Cardiac fibroblast (primary cell): Measurements from ENCODE around the gene C2orf15.

Source experiments
- DNase-seq, 2 donors: peaks; one replicate each; pipeline versions ENCODE4 v3.0.0 to v3.0.0-alpha.2; 2010; ENCODE audit warnings: low read depth in 2 of 2
- H3K4me3 ChIP-seq, 2 donors: replicated peaks in 1 of 2; 1 replicate in 1 of 2; 2 replicates in 1 of 2; pipeline ENCODE4 v1.5.1; 2011; ENCODE audit warnings: low read depth in 2 of 2, low read length in 2 of 2, mild to moderate bottlenecking in 2 of 2, moderate library complexity in 1 of 2
- CTCF ChIP-seq: IDR thresholded peaks from one replicate; pipeline ENCODE4 v1.5.1; 2011; ENCODE audit warnings: low read depth, mild to moderate bottlenecking, low read length, inconsistent platforms

The C2orf15 gene

DNA sequence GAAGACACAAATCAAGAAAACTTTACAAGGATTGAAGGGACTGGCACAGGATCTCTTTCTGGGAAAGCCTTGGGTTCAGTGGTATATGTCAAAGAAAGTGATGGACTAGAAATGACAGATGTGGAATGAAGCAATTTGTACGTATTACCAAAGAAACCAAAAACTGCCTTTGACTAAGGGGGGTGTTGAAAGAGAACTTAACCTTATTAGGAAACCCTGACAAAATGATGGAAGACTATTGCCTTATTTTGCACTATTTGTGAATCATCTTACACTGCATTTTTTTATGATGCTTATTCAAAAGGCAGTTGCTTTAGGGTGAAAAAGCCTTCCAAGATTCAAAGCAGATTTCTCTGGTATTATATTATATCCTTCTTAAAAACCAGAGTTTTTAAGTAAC, 9.2 kb downstream of the C2orf15 start:
- no peak overlapping the region for H3K4me3 ChIP-seq
- no peak for TF ChIP-seq CTCF
- DNase-seq: peak in 1 of 2 donors; percentile 9

GRCh38 chr2:99152199-99152895, 10.8 kb downstream of the C2orf15 start:
- no peak overlapping the region for H3K4me3 ChIP-seq
- no peak for DNase-seq
- TF ChIP-seq CTCF: no peak

GRCh38 chr2:99153921-99154604, 12.6 kb downstream of the C2orf15 start:
- peak overlapping the region; percentile 85 to 96 for H3K4me3 ChIP-seq
- no peak for TF ChIP-seq CTCF
- peak; percentile 7 to 28 for DNase-seq

DNA sequence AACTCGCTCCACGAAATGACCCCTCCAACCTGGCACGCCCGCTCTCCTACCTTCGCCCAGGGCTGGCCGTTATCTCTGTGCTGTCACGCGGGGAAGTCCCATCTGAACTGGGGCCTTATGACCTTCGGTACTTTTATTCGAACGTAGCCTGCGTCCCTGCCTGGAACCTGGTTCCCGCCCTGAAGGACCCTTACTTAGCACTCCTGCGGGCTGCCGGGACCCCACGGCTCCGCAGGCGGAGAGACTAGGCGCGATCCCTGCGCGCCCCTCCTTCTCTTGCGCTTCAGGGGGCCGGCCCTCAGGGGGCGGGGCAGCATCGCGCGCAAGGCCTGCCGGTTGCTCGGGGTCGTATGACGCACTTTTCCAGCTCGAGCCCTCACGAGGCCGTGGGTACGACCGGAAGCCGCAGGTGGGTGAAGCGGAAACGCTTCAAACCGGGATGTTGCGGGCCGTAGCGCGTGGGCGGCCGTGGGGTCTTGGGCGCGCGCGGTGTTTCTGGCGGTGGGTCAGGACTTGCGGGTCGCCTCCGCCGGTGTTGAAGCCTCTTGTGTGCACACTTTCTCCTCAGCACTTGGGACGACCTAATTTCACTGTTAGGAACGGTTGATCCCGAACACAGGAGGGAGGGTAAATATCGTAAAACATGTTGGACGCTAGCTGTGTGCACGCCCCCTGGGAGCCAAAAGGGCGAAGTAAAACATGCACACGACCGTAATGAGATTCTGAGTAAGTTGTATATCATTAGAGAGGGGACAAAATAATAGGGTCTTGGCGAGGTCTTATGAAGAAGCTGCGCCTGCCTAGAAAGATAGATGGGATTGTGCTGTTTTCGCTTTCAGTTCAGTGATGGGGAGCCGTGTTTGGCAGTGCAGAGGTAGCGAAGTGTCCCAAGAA, 13.4 kb downstream of the C2orf15 start, which contains the start of the genes LIPT1 and TSGA10:
Gene LIPT1, plus strand, starts transcription at position 325 of the 894 bp plus-strand sequence. CDS start 6,991 bp downstream, outside the sequence.
Gene TSGA10, minus strand, starts transcription at position 300 of the 894 bp plus-strand sequence. CDS start 45,503 bp downstream, outside the sequence.
- peak; percentile 87 to 93 for DNase-seq
- TF ChIP-seq CTCF: no peak
- H3K4me3 ChIP-seq: peak within 1 kb of the TSS; percentile 85 to 96

DNA sequence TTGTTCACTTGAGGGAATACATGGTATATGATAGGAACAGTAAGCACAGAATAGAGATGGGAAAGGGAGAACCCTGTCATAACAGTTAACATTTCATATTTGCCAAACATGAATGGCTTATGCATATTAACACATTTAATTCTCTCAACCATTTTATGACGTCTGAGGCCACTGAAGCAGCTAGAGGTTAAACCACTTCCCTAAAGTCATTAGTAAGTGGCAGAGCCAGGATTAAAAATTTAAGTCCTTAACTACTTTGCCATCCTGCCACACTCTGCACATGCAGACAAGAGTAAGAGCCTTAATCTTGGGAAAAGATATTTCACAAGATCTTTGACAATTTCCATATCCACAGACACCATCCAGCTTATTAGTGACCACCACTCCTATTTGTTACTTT, 15.4 kb downstream of the C2orf15 start:
- no peak for TF ChIP-seq CTCF
- no peak for DNase-seq
- H3K4me3 ChIP-seq: no peak overlapping the region

GRCh38 chr2:99158599-99158998, 17.1 kb downstream of the C2orf15 start:
- no peak overlapping the region for H3K4me3 ChIP-seq
- TF ChIP-seq CTCF: no peak
- DNase-seq: no peak
